Transverse colon (tissue), 4 donors: ENCODE results near the gene LRRC49.

Source experiments
- CTCF ChIP-seq, 5 experiments: fragments of 200-600 bp in 3 of 5; fragments of 450-650 bp in 2 of 5; sonication (generic) in 3 of 5; IDR thresholded peaks; 1 replicate in 2 of 5; 2 replicates in 3 of 5; pipeline ENCODE4 v1.5.1; 2016 to 2017; ENCODE audit warnings: antibody characterized with exemption in 5 of 5, inconsistent platforms in 3 of 5, mild to moderate bottlenecking in 2 of 5, moderate library complexity in 1 of 5
- EP300 ChIP-seq: sonication (generic); formaldehyde crosslinking; IDR thresholded peaks from one replicate; pipeline ENCODE4 v1.6.1; 2017; ENCODE audit warnings: antibody characterized with exemption, low read depth
- POLR2A ChIP-seq: fragments of 450-650 bp; IDR thresholded peaks from one replicate; pipeline ENCODE4 v1.6.1; 2016; ENCODE audit warnings: antibody characterized with exemption, mild to moderate bottlenecking, moderate library complexity
- POLR2AphosphoS5 ChIP-seq, 3 donors: sonication (generic); formaldehyde crosslinking; IDR thresholded peaks; one replicate each; pipeline ENCODE4 v1.6.1; 2016; ENCODE audit warnings: antibody characterized with exemption in 3 of 3

GRCh38 chr15:71093054-71094024 lies 200.7 kb downstream of the LRRC49 start:
- TF ChIP-seq POLR2A, result peak; percentile 39
- no peak for TF ChIP-seq CTCF (IDR thresholded peaks at IDR 0.05)
- no peak for TF ChIP-seq EP300
- peak; percentile 16 to 78 (median 48) for TF ChIP-seq POLR2AphosphoS5 (IDR thresholded peaks at IDR 0.05)
